Middle frontal gyrus (tissue), 1 donor: ENCODE results near the gene SLC51B.
"Not testable (repeated sequence)": the region's sequence is repeated elsewhere in the genome, so short reads cannot be mapped to it uniquely, and the experiment has no call there.

Experiments
- DNase-seq: peaks from one replicate; pipeline ENCODE4 v3.0.0-alpha.2; 2015; ENCODE audit warnings: low spot score; ENCODE audit errors: extremely low spot score

Gene SLC51B

DNA sequence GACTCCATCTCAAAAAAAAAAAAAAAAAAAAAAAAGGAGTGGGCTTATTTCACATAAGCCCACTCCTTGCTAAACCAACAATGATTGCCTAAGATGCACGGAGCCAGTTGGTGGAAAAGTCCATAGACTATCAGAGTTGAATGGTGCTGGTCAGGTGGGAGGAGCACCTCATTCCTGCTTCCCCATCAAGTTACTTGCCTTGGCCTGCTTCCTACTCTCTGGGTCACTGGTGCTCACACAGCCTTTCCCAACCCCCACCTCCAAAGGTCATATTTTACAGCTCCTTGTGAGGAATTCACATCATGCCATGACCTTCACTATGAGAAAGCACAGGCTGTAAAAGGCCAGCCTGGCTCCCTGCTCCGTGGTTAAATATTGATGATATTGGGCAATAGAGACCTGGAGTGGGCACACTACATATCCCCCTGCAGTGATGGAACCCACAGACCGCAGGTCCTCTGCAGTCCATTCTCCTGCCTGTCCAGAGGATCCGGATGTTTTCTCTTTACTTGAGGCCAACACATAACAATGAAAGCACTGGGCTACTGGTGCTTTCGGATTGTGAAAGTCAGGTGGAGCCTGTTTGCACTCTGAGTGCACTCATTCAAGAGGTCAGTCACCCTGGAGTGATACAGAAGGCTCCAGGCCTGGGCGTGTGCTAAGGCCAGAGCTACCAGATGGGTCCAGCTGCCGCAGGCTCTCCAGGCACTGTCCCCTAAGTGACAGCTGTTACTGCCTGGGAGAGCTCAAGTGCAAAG, at the start of gene SLC51B:
Gene SLC51B (plus strand): TSS at position 664 of the 758 bp plus-strand sequence. CDS start 4,618 bp downstream, outside the sequence.
- no peak for DNase-seq

DNA sequence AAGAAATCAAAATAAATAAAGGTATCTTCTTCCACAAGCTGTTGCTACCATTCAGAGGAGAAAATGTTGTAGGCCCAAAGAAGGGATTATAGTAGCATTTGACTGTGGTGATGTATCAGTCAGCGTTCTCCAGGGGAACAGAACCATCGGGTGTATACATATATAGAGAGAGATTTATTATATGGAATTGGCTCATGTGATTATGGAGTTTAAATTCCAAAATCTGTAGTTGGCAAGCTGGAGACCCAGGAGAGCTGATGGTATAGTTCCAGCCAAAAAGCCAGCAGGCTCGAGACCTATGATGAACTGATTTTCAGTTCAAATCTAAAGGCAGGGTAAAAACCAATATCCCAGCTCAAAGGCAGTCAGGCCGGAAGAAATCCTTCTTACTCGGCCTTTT, 48.1 kb upstream of the SLC51B start:
- DNase-seq = no peak

DNA sequence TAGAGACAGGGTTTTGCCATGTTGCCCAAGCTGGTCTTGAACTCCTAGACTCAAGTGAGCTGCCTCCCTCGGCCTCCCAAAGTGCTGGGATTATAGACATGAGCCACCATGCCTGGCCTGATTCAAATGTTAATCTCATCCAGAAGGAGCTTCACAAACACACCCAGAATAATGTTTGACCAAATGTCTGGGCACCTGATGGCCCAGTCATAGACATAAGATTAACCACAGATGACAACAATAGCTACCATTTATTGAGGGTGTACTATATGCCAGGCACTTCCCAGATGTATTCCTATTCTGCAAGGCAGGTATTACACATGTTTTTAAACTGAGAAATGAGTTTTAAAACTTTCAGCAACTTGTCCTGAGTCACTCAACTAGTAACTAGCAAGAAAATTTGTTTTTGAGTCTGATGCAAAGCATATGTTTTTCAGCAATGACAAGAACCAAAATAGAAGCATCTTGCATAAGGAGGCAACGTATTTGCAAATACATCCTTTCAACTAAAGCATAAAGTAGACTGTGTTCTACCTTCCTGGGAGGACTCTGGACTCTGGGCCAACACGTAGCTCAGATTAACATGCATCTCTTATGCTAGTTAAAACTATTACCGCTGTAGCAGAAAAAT, 47.3 kb upstream of the SLC51B start:
- no peak for DNase-seq

DNA sequence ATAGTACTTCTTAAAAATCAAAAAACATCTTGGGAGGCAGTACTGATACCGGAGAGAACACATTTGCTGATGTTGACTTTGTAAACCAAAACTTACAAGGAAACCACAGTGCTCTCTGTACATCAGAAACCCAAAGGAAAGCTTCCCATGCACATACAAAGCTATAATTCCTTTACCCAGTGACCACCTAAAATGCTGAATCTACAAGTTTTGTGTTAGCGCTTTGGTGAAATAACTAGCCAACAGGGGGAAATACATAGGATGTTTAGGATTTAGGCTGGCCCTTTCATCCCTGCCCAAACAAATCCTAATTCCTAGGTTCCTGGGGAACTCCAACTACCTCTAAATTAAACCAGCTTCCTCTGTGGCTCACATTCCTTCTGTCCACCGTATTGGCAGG, 40.2 kb upstream of the SLC51B start:
- no peak for DNase-seq

DNA sequence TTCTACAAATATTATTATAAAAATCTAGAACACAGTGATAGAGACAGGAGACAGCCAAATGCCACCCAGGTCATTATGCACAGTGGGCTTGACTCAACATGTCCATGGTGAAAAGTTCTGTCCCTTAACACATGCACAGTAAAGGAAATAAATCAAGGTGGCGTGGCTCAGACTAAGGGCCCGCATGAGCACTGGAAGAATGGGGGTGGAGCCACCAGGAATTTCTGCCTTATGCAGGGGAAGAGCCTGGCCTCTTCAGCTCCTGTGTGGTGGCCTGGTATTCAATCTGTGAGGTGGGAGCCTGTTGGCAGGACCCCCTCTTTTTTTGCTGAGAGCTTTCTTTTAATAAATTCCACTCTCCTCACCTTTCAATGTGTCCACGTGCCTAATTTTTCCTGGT, 38.3 kb upstream of the SLC51B start:
- DNase-seq = no peak

DNA sequence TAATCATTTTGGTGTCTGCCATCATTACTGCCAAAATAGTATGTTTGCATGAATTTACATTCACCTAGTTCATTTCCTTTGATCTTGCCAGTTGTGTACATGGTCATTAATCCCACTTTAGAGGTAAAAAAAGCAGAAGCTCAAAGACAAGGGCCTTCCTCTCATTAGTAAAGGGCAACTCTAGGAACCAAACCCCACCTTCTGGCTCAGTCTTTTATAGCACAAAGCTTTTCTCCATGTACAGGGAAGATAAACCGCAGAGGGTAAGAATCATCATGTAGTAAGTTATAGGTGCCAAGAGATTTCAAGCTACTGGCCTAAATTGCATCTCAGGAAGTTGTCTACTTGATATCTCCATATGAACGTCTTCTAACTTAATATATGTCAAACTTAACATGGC, 36.2 kb upstream of the SLC51B start:
- no peak for DNase-seq

DNA sequence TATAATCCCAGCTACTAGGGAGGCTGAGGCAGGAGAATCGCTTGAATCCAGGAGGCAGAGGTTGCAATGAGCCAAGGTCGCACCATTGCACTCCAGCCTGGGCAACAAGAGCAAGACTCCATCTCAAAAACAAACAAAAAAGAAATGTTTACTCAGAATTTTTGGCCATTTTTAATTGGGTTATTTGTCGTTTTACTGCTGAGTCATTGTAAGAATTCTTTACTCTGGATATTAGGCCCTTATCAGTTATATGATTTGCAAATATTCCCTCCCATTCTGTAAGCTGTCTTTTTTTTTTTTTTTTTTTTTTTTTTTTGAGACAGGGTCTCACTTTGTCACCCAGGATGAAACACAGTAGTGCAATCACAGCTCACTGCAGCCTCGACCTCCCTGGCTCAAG, 34.0 kb upstream of the SLC51B start:
- DNase-seq = not testable (repeated sequence)

DNA sequence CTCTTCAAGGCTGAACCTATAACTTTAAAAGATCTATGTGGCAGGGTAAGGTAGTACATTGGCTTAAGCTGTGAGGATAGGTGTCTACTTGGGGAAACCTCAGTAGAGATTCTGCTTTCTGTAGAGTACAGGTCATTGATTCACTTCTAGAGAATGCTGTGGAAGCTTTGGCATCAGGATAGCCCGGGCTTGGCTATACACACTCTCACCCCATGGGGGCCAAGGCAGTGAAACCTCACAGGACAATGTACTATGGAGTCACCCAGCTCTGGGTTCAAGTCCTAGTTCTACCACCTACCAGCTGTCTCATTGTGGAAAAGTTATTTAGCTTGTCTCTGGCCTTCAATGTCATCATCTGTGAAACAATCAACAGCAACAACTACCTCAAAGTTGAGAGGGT, 24.8 kb upstream of the SLC51B start:
- no peak for DNase-seq

DNA sequence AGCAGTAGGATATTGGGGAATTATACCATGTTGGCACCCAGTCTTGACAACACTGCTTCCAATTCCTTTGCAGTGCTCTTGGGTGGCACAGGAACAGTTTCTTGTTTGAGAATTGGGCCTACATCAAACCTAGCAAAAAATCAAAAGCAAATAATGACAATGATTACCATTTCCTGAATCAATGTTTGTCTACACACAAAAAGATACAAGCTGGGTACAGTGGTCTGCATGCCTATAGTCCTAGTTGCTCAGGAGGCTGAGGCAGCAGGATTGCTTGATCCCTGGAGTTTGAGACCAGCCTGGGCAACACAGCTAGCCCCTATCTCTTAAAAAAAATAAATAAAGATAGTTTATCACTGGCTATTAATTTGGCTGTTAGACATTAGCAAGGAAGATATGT, 23.7 kb upstream of the SLC51B start:
- no peak for DNase-seq

DNA sequence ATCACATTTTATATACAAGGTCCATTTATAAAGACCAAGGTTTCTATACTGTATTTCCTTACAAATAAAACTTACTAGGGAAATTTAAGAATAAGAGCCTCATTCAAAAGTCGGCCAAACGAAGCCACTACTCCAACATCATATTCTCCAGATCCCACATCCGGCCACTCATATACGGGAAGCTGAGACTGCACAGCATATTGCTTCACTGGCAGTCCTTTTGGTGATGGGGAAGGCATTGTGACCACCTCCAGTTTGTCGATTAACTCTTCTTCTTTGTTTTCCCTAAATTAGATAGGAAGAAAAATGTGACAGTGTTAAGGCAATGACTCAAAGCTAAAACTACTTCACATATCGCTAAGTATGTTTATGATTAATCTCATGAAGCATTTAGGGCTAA, 18.4 kb upstream of the SLC51B start:
- DNase-seq = no peak

DNA sequence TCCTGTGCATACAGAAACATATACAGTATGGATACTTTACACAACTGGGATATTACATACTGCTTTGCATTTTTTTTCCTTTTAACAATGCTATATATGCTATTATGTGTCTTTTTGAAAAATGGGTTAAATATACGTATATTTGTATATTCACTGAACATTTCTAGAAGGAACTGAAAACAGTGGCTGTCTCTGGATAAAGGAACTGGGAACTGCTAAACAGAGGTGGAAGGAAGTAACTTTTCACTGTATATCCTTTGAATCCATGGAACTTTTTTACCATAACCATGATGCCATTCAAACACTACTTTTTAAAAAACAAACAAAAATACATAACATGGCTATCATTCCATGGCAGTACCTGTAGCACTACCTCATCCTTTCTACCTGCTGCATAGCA, 17.6 kb upstream of the SLC51B start:
- DNase-seq = no peak

DNA sequence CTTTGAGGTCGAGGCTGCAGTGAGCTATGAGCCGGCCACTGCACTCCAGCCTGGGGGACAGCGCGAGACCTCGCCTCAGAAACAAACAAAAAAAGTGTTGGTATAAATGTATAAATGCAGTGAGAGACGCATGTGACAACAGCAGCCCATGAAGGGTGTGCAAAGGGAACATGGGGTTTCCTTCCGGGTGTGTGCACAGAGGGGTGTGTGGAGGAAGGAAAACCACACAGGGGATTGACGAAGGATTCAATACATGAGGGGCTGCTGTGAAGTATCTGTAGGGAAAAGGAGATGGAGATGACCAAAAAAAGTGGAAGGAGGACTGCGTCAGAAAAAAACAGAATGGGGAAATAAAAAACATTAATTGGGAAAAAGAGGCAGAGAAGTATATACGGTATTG, 16.8 kb upstream of the SLC51B start:
- no peak for DNase-seq

DNA sequence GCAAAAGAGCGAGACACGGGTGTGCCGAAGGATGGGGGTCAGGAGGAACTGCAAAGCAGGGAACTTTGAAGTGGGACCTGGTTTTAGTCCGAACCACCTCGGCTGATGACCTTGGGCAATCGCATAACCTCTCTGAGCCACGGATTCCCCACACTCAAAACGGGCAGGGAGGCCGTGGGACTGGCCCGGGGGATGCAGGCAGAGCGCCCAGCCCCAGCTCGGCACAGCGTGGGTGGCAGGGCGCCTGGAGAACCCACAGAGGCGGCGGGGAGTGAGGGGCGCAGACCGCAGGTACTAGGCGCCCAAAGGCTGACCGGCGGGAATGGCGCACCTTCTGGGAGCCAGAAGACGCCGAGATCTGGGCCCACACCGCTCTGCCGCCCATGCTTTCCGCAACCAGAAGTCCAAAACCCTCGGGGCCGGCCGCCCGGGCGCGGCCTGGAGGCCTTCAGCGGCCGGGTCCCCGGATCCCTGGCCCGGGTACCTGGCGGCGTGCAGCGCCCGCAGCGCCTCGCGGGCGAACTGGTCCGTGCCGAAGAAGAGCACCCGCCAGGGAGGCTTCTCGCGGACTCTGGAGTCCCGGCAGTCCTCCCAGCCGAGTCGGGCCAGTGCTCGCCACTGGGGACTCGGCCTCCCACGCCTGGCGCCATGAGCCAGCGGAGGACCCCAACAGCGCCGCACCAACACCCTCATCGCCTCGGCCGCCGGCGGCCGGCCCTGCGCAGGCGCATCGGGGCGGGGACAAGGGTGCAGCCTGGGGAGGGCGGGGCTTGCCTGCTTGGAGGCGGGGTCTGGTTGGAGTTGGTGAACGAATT, 16.1 kb upstream of the SLC51B start, which contains the start of gene MTFMT:
Gene MTFMT (minus strand): TSS at position 719 of the 815 bp plus-strand sequence. CDS start 26 bp downstream, at position 693.
- DNase-seq = peak; percentile 80

DNA sequence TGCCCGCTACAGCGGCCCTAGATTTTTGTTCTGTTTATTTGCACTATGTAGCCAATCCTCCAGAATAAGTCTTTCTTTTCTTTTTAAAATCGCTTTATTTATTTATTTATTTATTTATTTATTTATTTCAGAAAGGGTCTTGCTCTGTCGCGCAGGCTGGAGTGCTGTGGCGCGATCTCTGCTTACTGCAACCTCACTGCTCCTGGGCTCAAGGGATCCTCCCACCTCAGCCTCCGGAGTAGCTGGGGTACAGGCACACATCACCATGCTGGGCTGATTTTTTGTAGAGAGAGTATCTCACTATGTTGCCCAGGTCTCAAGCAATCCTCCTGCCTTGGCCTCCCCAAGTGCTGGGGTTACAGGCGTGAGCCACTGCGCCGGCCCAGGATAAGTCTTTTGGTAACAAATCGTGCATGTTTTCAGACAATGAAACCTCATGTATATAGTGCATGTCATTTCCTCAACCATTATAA, 15.4 kb upstream of the SLC51B start:
- no peak for DNase-seq

DNA sequence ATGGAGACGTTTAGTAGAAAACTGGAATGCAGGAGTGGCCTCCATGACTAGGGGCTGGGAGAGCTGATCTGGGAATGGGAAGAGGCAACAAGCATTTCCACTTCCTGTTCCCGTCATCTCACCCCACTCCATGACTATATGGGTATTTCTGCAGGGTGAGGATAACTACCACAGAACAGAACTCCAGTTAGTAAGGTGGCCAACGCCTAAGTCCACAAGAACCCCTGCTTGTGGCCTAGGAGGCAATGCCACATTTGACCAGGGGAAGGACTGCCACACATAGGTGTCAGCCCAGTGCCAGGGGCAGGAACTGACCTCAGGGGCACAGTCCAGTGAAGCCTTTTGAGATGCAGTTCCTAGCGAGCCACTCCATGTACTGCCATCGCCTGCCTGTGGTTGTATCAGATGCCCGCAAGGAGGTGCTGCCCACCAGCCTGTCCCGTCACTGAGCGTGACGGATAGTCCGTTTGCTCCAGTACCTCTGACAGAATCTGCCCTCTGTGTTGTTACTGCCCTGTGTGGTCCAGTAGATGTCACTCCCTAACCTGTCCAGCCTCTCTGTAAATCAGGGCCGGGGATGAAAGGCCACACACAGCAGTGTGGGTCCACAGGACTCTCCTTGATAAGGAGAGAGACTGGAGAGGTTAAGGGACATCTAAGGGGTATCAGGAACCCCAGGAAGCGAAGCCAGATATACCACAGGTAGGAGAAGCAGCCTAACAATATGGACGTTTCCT, 12.2 kb upstream of the SLC51B start:
- DNase-seq = no peak

DNA sequence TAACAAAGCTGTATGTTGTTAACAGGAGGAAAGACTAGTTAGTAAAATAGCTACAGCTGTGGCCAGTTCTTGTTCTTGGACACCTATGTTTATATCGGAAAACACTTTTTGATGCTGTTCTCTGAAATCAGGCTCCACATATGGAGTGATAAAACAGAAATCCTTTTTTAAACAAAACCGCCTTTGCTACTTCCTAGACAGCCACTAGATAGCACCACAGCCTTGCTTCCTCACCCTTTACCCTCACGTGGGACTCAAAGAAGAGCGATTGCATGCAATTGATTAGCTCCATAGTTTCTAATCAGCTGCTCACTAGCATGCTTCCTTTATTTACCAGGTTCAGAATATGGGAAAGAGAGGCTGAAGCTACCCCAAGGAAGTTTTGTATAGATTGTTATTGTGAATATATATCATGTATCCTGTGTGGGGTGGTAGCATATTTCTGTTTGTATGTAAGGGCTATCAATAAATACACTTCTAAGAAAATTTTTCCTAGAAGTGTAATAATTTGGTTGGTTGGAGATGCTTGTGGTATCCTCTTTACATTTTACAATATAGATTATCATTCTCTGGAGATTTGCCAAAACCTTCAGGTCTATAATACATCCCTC, 11.4 kb upstream of the SLC51B start:
- no peak for DNase-seq

DNA sequence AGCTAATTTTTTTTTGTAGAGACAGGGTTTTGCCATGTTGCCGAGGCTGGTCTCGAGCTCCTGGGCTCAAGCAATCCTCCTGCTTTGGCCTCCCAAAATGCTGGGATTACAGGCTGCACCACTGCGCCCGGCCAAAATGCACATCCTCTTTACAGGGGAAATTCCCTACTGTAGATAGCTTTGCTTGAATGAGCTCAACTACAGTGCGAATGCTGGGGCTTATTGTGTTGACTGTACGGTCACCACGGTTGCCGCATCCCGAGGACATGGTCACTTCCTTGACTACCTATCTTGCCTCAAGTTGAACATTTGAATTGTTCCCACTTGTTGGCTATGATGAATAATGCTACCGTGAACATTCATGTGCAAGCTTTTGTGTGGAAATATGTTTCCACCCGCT, 10.5 kb upstream of the SLC51B start:
- no peak for DNase-seq

DNA sequence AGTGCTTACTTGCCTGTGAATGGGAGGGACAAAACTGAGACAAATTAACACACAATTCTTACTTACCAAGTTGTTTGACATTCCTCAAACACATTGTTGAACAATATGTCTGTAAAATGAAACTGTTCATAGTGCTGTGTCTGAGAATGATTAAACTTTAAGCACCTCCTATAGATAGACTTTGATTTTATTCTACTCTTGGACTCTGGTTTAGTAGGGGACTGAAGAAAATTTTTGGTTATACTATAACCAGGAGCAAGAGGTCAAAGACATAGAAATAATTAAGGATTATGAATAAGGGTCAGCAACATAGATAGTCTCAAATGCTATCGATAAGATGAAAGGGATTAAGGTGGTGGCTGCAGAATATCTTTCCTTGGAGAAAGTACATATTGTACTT, 7.9 kb upstream of the SLC51B start:
- no peak for DNase-seq

DNA sequence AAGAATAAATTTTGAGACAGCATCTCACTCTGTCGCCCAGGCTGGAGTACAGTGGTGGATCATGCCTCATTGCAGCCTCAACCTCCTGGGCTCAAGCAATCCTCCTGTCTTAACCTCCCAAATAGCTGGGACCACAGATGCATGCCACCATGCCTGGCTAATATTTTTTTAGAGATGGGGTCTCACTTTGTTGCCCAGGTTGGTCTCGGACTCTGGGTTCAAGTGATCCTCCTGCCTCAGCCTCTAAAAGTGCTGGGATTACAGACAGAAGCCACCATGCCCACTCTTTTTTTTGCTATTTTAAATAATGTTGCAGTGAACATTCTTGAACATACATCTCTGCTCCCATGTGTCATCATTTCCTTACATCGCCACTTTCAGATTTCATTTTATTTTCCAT, 6.8 kb upstream of the SLC51B start:
- DNase-seq = no peak

DNA sequence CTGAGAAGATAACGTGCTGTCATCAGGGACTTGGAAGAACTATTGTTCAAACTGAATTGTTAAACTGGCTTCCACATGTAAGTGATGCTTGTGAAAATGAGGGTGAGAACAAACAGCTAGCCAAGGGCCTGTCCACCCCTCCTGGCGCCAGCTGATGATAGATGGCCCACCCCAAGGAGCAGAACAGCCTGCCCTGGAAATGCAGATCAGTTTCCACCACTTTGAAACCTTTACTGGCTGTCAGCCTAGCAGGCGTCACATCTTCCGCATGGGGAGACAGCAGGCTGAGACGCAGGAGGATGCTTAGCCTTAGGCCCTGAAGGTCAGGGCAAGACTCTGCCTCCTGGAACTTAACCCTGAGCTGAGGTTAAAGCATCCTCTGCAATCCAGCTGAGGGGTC, 6.4 kb upstream of the SLC51B start:
- no peak for DNase-seq

DNA sequence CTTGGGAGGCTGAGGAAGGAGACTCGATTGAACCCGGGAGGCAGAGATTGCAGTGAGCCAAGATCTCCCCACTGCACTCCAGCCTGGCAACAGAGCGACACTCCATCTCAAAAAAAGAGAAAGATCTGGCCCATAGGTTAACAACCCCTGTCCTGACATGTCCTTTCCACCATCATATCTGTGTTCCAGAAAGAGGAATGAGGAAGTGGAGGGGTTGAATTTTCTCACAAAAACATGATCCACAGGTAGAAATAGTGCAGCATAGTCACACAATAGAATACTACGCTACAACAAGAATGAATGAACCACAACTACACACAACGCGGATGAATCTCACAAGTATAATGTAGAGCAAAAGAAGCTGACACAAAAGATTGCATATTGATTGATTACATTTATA, 4.7 kb upstream of the SLC51B start:
- no peak for DNase-seq
